Measurements from ENCODE around the gene CEP170B.
"Not testable (repeated sequence)": the region's sequence is repeated elsewhere in the genome, so short reads cannot be mapped to it uniquely, and the experiment has no call there.

CEP170B gene

GRCh38 chr14:104886690-104887622 lies 21.9 kb downstream of the CEP170B start:
- Histone ChIP-seq H3K4me3 (no peak overlapping the region), H3K27ac (no peak overlapping the region)

GRCh38 chr14:104887623-104888488 lies 22.8 kb downstream of the CEP170B start:
- Histone ChIP-seq H3K27ac (no peak overlapping the region), H3K4me3 (no peak overlapping the region)

DNA sequence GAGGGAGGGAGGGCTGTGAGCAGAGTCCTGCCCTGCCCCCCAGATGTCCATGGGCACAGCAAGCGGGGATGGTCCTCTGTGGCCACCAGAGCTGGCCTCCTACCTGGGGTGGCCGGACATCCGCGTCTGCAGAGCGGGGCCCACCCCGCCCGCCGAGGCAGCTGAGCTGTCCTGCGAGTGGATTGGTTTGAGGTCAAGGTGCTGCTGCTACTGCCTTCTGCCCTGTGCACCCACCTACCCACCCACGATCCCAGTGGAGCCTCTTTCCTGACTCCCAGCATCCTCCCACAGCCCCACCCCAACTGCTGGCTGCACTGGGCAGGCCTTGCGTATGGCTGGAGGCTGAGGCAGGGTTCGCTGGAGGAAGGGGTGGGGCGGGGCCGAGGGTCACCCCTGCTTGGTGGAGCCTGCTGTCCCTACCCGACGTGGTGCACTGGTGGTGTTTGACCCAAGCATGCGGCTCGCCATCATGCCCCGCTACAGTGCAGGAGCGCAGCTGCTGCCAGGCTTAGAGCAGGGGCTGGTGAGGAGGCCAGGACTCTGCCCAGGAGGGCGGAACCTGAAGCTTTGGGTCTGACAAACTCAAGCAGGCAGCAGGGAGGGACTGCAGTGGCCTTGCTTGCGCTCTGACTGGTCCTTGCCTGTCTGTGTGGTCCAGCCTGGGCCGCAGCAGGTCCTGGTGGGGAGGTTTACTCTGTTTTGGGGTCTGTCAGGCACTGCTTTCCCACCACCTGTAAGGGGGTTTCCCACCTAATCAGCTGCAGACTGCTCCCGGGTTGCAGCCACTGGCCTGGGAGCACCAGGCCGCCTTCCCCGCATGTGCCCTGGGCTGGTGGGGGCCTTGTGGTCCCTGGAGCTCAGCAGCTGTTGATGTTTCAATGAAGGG lies 23.7 kb downstream of the CEP170B start:
- H3K27ac ChIP-seq: no peak overlapping the region
- H3K4me3 ChIP-seq: no peak overlapping the region

DNA sequence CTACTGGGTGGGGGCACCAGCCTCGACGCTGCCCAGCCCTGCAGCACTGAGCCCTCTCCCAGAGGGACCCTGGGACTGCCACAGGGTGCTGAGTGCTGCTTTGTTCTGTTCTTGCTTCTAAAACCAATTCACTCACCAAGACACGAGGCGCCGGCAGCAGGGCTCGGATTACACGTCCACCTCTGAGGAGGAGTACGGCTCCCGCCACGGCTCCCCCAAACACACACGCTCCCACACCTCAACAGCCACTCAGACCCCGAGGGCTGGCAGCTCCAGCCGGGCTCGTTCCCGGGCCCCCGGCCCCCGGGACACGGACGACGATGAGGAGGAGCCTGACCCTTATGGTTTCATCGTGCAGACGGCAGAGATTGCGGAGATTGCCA lies 24.3 kb downstream of the CEP170B start:
- H3K27ac ChIP-seq: no peak overlapping the region

DNA sequence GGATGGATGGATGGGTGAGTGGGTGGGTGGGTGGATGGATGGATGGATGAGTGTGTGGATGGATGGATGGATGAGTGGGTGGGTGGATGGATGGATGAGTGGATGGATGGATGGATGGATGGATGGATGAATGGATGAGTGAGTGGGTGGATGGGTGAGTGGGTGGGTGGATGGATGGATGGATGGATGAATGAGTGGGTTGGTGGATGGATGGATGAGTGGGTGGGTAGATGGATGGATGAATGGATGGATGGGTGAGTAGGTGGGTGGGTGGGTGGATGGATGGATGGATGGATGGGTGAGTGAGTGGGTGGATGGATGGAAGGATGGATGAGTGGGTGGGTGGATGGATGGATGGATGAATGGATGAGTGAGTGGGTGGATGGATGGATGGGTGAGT lies 25.2 kb downstream of the CEP170B start:
- not testable (repeated sequence) for H3K27ac ChIP-seq, H3K4me3 ChIP-seq

More for the DNA sequence above, 24.3 kb downstream of the CEP170B start:
- H3K4me3 ChIP-seq: no peak overlapping the region

- no peak overlapping the region for H3K4me3 ChIP-seq
- no peak overlapping the region for H3K27ac ChIP-seq
These were observed 26.1 kb downstream of the CEP170B start for GRCh38 chr14:104891121-104891551.

DNA sequence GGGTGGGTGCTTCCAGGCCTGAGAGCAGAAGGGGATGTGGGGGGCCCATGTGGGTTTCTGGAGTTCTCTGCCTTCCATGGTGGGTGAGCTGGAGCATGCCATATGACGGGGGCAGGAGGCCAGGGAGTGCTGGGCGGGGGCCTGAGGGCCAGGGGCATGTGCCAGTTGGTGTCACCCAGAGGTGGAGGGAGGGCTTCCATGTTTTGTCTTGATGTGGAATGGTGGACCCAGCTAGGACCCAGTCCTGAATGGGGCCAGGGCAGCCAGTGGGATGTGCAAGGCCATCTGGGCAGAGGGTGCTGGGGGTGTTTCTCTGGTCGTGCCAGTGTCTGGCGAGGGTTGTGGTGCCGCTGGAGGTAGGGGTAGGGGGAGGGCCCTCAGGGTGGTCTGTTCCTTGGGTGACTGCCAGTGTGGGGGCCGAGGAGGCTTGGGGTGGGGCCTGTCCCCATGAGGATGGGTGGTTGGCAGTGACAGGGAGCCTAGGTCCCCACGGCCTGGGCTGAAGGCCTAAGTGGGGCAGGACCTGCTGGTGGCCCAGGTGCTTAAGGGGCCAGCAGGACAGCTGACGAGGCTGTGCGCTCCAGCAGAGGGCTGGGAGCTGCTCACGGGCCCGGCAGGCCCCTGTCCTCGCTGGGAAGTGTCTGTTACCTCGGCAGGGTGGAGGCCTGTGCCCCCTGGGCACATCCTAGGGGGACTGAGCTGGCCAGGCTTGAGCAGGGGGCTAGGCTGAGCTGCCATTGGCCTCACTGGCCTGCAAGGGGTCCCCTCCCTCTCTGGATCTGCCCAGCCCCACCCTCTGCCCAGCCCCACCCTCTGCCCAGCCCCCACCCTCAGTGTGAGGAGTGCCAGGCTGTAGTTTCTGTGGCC lies 26.8 kb downstream of the CEP170B start:
- Histone ChIP-seq H3K27ac (no peak overlapping the region), H3K4me3 (no peak overlapping the region)

GRCh38 chr14:104892531-104893434 lies 27.7 kb downstream of the CEP170B start:
- Histone ChIP-seq H3K27ac (no peak overlapping the region), H3K4me3 (no peak overlapping the region)

DNA sequence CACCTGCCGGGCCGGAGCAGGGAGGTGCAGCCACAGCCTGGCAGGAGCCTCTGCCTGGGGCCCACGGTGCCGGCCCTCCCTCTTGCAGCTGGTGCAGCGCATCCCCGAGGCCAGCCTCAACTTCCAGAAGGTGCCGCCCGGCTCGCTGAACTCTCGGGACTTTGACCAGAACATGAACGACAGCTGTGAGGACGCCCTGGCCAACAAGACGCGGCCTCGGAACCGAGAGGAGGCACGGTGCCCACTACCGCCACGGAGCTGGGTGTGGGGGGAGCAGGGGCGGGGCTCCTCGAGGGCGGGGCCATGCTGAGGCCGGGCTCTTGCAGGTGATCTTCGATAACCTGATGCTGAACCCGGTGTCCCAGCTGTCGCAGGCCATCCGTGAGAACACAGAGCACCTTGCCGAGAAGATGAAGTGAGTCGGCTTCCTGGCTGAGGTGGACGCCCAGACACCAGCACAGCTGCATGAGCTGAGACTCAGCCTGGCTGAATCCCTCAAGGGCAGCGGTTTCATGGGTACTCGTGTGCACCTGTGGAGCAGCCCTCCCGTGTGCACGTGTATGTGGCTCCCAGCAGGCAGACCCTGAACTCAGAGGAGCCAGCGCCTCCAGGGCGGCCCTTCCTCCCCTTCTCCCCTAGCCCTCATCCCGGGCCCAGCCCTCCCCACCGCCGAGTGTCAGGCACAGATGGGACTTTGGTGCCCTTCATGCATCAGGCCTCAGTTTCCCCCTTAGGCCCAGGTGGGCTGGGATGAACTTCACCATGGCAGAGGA lies 28.6 kb downstream of the CEP170B start:
- Histone ChIP-seq H3K27ac (no peak overlapping the region), H3K4me3 (no peak overlapping the region)

DNA sequence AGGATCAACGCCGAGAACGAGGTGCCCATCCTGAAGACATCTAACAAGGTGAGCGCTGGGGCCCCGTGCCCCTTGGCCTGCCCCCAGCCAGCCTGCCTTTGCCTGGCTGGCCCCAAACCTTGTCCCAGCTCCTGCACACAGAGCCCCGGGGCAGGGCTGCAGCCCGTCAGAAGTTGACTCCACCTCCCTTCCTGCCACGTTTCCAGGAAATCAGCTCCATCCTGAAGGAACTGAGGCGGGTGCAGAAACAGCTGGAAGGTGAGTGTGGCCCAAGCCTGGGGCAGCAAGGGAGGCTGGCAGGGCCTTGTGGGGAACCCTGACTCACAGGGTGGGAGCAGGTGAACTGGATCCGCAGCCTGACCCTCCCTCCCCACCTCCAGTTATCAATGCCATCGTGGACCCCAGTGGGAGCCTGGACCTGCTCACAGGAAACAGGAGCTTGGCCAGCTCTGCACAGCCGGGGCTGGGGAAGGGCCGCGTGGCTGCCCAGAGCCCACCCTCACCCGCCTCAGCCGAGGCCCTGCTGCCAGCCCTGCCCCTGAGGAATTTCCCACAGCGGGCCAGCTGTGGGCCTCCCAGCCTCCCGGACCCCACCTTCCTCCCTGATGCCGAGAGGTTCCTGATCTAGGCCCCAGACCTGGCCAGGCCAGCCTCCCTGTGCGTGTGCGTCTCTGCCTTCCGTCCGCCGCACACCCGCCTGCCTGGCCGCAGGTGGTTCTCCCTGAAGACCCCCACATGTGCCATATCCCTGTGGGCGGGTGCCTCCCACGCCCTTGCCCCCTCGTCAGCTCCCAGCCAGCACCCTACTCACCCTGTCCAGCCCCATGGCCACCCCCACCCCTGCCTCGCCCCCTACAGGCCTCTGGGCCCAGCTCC lies 29.5 kb downstream of the CEP170B start:
- H3K4me3 ChIP-seq: no peak overlapping the region
- no peak overlapping the region for H3K27ac ChIP-seq

GRCh38 chr14:104895207-104895785 lies 30.2 kb downstream of the CEP170B start:
- Histone ChIP-seq H3K4me3 (no peak overlapping the region), H3K27ac (no peak overlapping the region)

- Histone ChIP-seq H3K27ac (no peak overlapping the region), H3K4me3 (no peak overlapping the region)
These were observed 31.0 kb downstream of the CEP170B start for GRCh38 chr14:104895786-104896661.

DNA sequence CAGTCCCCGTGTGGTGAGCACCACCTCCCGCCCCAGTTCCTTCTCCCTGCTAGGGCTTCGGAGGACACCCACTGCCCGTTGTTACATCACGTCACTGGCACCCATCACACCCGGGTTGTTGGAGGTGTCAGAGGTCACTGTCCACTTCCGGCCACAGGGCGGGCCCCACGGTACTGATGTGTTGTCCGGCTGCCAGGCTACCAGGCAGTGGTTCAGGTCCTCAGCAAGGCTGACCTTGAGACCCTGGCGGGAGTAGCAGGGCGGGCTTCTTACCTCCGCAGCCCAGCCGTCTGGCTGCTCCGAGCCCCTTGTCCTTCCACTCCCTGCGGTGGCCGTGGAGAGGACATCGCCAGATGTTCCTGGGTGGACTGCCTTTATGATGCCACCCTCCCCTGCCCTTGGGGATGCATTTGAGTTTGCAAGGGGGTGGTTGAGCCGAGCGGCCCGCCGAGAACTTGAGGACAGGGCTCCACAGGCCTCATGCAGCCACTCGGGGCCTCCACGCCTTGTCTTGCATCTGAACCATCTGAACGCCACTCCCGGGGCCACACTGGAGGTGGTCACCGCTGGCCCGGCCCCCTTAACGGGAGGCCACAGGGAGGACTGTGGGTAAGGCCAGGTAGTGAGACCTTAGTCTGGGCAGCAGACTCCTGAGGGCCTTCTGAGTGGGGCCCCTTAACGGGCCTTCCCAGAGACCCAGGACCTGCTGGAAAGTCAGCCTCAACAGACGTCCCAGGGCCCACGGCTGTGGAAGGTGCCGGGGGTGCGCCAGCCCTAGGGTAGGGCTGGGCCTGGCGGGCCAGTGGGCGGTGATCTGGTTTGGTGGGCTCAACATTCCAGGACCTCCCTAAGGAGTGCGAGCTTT lies 32.5 kb downstream of the CEP170B start:
- H3K4me3 ChIP-seq: no peak overlapping the region
- no peak overlapping the region for H3K27ac ChIP-seq

GRCh38 chr14:104898195-104898558 lies 33.1 kb downstream of the CEP170B start:
- Histone ChIP-seq H3K4me3 (no peak overlapping the region), H3K27ac (no peak overlapping the region)

Data from skin epidermis (tissue), 12 donors.